ENCODE results near the gene THBD.

The THBD gene

GRCh38 chr20:23065266-23066201, 16.1 kb upstream of the THBD start:
- Histone ChIP-seq H3K79me2 (ENCODE audit: low read length) (no peaks in the 10 kb centered on the region), H3K4me1 (ENCODE audit: low read length) (no peaks in the 10 kb centered on the region), H3K36me3 (replicated peaks; ENCODE audit: insufficient read depth, low read length) (no peaks in the 10 kb centered on the region), H3K9ac (ENCODE audit: low read length) (no peak overlapping the region), H3K4me3 (ENCODE audit: low read length) (no peak overlapping the region), H3K9me2 (replicated peaks; ENCODE audit: insufficient read depth, low read length) (no peaks in the 10 kb centered on the region), H4K20me1 (ENCODE audit: insufficient read depth, low read length) (no peaks in the 10 kb centered on the region), H2AFZ (ENCODE audit: low read length) (no peak overlapping the region), H3K9me3 (replicated peaks; ENCODE audit: insufficient read depth, low read length) (no peaks in the 10 kb centered on the region), H3F3A (ENCODE audit: insufficient read depth, low read length) (no peaks in the 10 kb centered on the region), H3K4me2 (ENCODE audit: low read depth, low read length) (no peak overlapping the region), H3K27ac (ENCODE audit: low read length) (no peak overlapping the region), H3K27me3 (replicated peaks; ENCODE audit: insufficient read depth, low read length) (no peaks in the 10 kb centered on the region)
- no peak for DNase-seq
- TF ChIP-seq, protein P1, sequence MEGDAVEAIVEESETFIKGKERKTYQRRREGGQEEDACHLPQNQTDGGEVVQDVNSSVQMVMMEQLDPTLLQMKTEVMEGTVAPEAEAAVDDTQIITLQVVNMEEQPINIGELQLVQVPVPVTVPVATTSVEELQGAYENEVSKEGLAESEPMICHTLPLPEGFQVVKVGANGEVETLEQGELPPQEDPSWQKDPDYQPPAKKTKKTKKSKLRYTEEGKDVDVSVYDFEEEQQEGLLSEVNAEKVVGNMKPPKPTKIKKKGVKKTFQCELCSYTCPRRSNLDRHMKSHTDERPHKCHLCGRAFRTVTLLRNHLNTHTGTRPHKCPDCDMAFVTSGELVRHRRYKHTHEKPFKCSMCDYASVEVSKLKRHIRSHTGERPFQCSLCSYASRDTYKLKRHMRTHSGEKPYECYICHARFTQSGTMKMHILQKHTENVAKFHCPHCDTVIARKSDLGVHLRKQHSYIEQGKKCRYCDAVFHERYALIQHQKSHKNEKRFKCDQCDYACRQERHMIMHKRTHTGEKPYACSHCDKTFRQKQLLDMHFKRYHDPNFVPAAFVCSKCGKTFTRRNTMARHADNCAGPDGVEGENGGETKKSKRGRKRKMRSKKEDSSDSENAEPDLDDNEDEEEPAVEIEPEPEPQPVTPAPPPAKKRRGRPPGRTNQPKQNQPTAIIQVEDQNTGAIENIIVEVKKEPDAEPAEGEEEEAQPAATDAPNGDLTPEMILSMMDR (IDR thresholded peaks at IDR 0.05; ENCODE audit: low read length): no peak

GRCh38 chr20:23063581-23063980, 14.1 kb upstream of the THBD start:
- Histone ChIP-seq H4K20me1 (ENCODE audit: insufficient read depth, low read length) (no peaks in the 10 kb centered on the region), H3K79me2 (ENCODE audit: low read length) (no peaks in the 10 kb centered on the region), H2AFZ (ENCODE audit: low read length) (no peak overlapping the region), H3K27ac (ENCODE audit: low read length) (no peak overlapping the region), H3K36me3 (replicated peaks; ENCODE audit: insufficient read depth, low read length) (no peaks in the 10 kb centered on the region), H3K4me2 (ENCODE audit: low read depth, low read length) (no peak overlapping the region), H3K9ac (ENCODE audit: low read length) (no peak overlapping the region), H3K27me3 (replicated peaks; ENCODE audit: insufficient read depth, low read length) (no peaks in the 10 kb centered on the region), H3K4me3 (ENCODE audit: low read length) (no peak overlapping the region), H3F3A (ENCODE audit: insufficient read depth, low read length) (no peaks in the 10 kb centered on the region), H3K9me2 (replicated peaks; ENCODE audit: insufficient read depth, low read length) (no peaks in the 10 kb centered on the region), H3K9me3 (replicated peaks; ENCODE audit: insufficient read depth, low read length) (no peaks in the 10 kb centered on the region), H3K4me1 (ENCODE audit: low read length) (no peaks in the 10 kb centered on the region)
- TF ChIP-seq, protein P1 (IDR thresholded peaks at IDR 0.05; ENCODE audit: low read length): no peak
- TF ChIP-seq EZH2phosphoT487 (IDR thresholded peaks at IDR 0.05; ENCODE audit: low read length): no peak
- no peak for TF ChIP-seq EZH2 (optimal IDR thresholded peaks at IDR 0.05; ENCODE audit: low read depth, low read length)
- DNase-seq: no peak

- no peak overlapping the region for H3K27ac ChIP-seq (ENCODE audit: low read length)
- no peak for DNase-seq
Observed at GRCh38 chr20:23063168-23063567, 13.7 kb upstream of the THBD start.

More at GRCh38 chr20:23063168-23063567, 13.7 kb upstream of the THBD start:
- H4K20me1 ChIP-seq (ENCODE audit: insufficient read depth, low read length): no peaks in the 10 kb centered on the region
- no peak overlapping the region for H3K4me2 ChIP-seq (ENCODE audit: low read depth, low read length)
- H3K4me1 ChIP-seq (ENCODE audit: low read length): no peaks in the 10 kb centered on the region
- TF ChIP-seq EZH2phosphoT487 (IDR thresholded peaks at IDR 0.05; ENCODE audit: low read length) (no peak), EZH2 (optimal IDR thresholded peaks at IDR 0.05; ENCODE audit: low read depth, low read length) (no peak)
- TF ChIP-seq, protein P1 (IDR thresholded peaks at IDR 0.05; ENCODE audit: low read length): no peak
- no peaks in the 10 kb centered on the region for H3K79me2 ChIP-seq (ENCODE audit: low read length)
- H3K9ac ChIP-seq (ENCODE audit: low read length): no peak overlapping the region
- H2AFZ ChIP-seq (ENCODE audit: low read length): no peak overlapping the region
- H3K36me3 ChIP-seq (replicated peaks; ENCODE audit: insufficient read depth, low read length): no peaks in the 10 kb centered on the region
- no peaks in the 10 kb centered on the region for H3F3A ChIP-seq (ENCODE audit: insufficient read depth, low read length)
- H3K9me3 ChIP-seq (replicated peaks; ENCODE audit: insufficient read depth, low read length): no peaks in the 10 kb centered on the region
- no peak overlapping the region for H3K4me3 ChIP-seq (ENCODE audit: low read length)
- H3K27me3 ChIP-seq (replicated peaks; ENCODE audit: insufficient read depth, low read length): no peaks in the 10 kb centered on the region
- H3K9me2 ChIP-seq (replicated peaks; ENCODE audit: insufficient read depth, low read length): no peaks in the 10 kb centered on the region
